ENCODE results near the gene PCOLCE2.

PCOLCE2 gene

GRCh38 chr3:142779591-142779990 is 109.3 kb downstream of the PCOLCE2 start:
- no peak overlapping the region for H3K27ac Mint-ChIP-seq
- peaks cover 25% of the 10 kb centered on the region for H3K36me3 Mint-ChIP-seq (ENCODE audit: low read depth)
- no peaks in the 10 kb centered on the region for H3K27me3 Mint-ChIP-seq (ENCODE audit: low read depth, poor library complexity)
- no peaks in the 10 kb centered on the region for H3K4me1 Mint-ChIP-seq
- TF ChIP-seq CTCF (IDR thresholded peaks at IDR 0.05), result no peak
- no peaks in the 10 kb centered on the region for H3K9me3 Mint-ChIP-seq
- H3K4me3 Mint-ChIP-seq, result no peak overlapping the region
- no peak for DNase-seq

- no peak for DNase-seq
- Mint-ChIP-seq H3K27ac (no peak overlapping the region), H3K36me3 (ENCODE audit: low read depth) (peaks cover 23% of the 10 kb centered on the region), H3K9me3 (no peaks in the 10 kb centered on the region), H3K27me3 (ENCODE audit: low read depth, poor library complexity) (no peaks in the 10 kb centered on the region), H3K4me1 (no peaks in the 10 kb centered on the region), H3K4me3 (no peak overlapping the region)
- no peak for TF ChIP-seq CTCF (IDR thresholded peaks at IDR 0.05)
Measured at GRCh38 chr3:142778541-142778940, 110.3 kb downstream of the PCOLCE2 start.

GRCh38 chr3:142777927-142778326 is 111.0 kb downstream of the PCOLCE2 start:
- no peak for DNase-seq
- Mint-ChIP-seq H3K4me1 (no peaks in the 10 kb centered on the region), H3K27ac (peak overlapping the region; percentile 15), H3K36me3 (ENCODE audit: low read depth) (peaks cover 20% of the 10 kb centered on the region), H3K27me3 (ENCODE audit: low read depth, poor library complexity) (no peaks in the 10 kb centered on the region), H3K4me3 (no peak overlapping the region), H3K9me3 (no peaks in the 10 kb centered on the region)
- no peak for TF ChIP-seq CTCF (IDR thresholded peaks at IDR 0.05)

- Mint-ChIP-seq H3K27me3 (ENCODE audit: low read depth, poor library complexity) (peaks cover 2% of the 10 kb centered on the region), H3K4me3 (no peak overlapping the region), H3K27ac (no peak overlapping the region), H3K4me1 (no peaks in the 10 kb centered on the region), H3K9me3 (peaks cover 33% of the 10 kb centered on the region), H3K36me3 (ENCODE audit: low read depth) (peaks cover 90% of the 10 kb centered on the region)
- no peak for DNase-seq
- TF ChIP-seq CTCF (IDR thresholded peaks at IDR 0.05), result no peak
Measured at GRCh38 chr3:142768338-142768737, 120.5 kb downstream of the PCOLCE2 start.
